GM12878 (cell line): ENCODE results near the gene SGTB. TPM values are rescaled to one million over a fixed set of nuclear protein-coding genes. Genes with fewer than 3 reads are reported as not detected.

Experiments used
- IRF4 ChIP-seq: IDR thresholded peaks from 2 replicates; pipeline ENCODE4 v1.6.1; 2011; ENCODE audit warnings: low read depth, low read length
- SMAD5 ChIP-seq: IDR thresholded peaks from 2 replicates; pipeline ENCODE4 v1.6.1; 2016; ENCODE audit warnings: antibody characterized with exemption, low read depth
- YBX1 ChIP-seq: fragments of 450-650 bp; IDR thresholded peaks from 2 replicates; pipeline ENCODE4 v1.6.1; 2016; ENCODE audit warnings: antibody characterized with exemption
- polyA plus RNA-seq, 11 experiments: library from polyadenylated mRNA; depleted of rRNA in 4 of 11; unstranded in 6 of 11; stranded (reverse) in 5 of 11; fragments of >200 nt; fragmentation: Nextera tagmentation in 4 of 11; fragmentation: Illumina TruSeq in 1 of 11; extraction: Ambion mirVana in 4 of 11; extraction: Trizol in 1 of 11; gene quantifications; 1 replicate in 1 of 11; 2 replicates in 10 of 11; pipeline versions ENCODE4 v1.2.1 to v1.2.3, GENCODE V29; 2011 to 2016; ENCODE audit warnings: inconsistent platforms in 2 of 11, missing spikeins in 2 of 11, low read depth in 1 of 11
- total RNA-seq, 4 experiments: library from RNA; depleted of rRNA in 3 of 4; stranded (reverse); fragments of >200 nt in 3 of 4; fragmentation: Illumina TruSeq in 1 of 4; extraction: Trizol in 1 of 4; gene quantifications; 2 replicates each; pipeline versions ENCODE4 v1.2.1 to v1.2.3, GENCODE V29; 2013 to 2021

The SGTB gene
- total and polyA plus RNA-seq, 10 of the 15 experiments (the other 5 are each of a cell fraction or from before 2014, with no cell fraction given): 1.0 to 7.8 (median 5.4) TPM

DNA sequence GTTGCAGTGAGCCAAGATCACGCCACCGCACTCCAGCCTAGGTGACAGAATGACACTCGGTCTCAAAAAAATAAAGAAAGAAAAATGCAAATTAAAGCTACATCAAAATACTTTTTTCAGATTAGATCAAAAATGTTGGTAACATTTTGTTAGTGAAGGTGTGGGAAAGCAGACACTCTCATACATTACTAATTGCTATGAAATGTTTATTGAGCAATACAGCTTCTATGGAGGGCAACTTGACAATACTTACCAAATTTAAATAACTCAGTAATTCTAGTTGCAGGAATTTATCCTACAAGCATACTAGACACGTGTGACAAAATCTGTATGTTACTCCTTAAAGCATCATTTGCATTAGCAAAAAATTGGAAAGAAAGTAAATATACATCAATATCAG is 101.9 kb downstream of the SGTB start (continued):
- TF ChIP-seq YBX1 (no peak), IRF4 (no peak), SMAD5 (no peak)

Other genes with a start within 250 kb of the SGTB start
Only the 7 nearest of the 8 such genes appear.
- 29.5 and 38.4 TPM in 2 replicates for gene CENPK, start 158.9 kb downstream of the SGTB start, total RNA-seq (2014; rRNA removed)
- gene CENPK, start 158.9 kb downstream of the SGTB start, total RNA-seq (2014; rRNA removed; fragmentation: Illumina TruSeq; extraction: Trizol): 44.1 and 48.4 TPM in 2 replicates
- 25.7 and 32.0 TPM in 2 replicates for gene CENPK, start 158.9 kb downstream of the SGTB start, total RNA-seq (2021)
- 38.5 and 68.3 TPM in 2 replicates for gene CENPK, start 158.9 kb downstream of the SGTB start, polyA plus RNA-seq (2011; rRNA removed)
- 42.3 and 49.3 TPM in 2 replicates for gene CENPK, start 158.9 kb downstream of the SGTB start, polyA plus RNA-seq (2014; fragmentation: Illumina TruSeq; extraction: Trizol)
- 10 to 100 TPM; 76.5 to 94.3 TPM for gene CENPK, start 158.9 kb downstream of the SGTB start, polyA plus RNA-seq (2014; fragmentation: Nextera tagmentation; extraction: Ambion mirVana)
- 25.0 and 30.1 TPM in 2 replicates for gene CENPK, start 158.9 kb downstream of the SGTB start, polyA plus RNA-seq (2014; rRNA removed)
- 10 to 100 TPM; 65.5 to 68.9 TPM for gene CENPK, start 158.9 kb downstream of the SGTB start, polyA plus RNA-seq (2016; fragmentation: Nextera tagmentation; extraction: Ambion mirVana)
- gene PPWD1, start 158.8 kb downstream of the SGTB start, total RNA-seq (2014; rRNA removed): 33.0 and 39.9 TPM in 2 replicates
- gene PPWD1, start 158.8 kb downstream of the SGTB start, total RNA-seq (2014; rRNA removed; fragmentation: Illumina TruSeq; extraction: Trizol): 52.1 TPM in 2 replicates
- 28.6 and 31.1 TPM in 2 replicates for gene PPWD1, start 158.8 kb downstream of the SGTB start, total RNA-seq (2021)
- 18.0 and 31.1 TPM in 2 replicates for gene PPWD1, start 158.8 kb downstream of the SGTB start, polyA plus RNA-seq (2011; rRNA removed)
- gene PPWD1, start 158.8 kb downstream of the SGTB start, polyA plus RNA-seq (2014; fragmentation: Illumina TruSeq; extraction: Trizol): 52.2 and 63.3 TPM in 2 replicates
- gene PPWD1, start 158.8 kb downstream of the SGTB start, polyA plus RNA-seq (2014; fragmentation: Nextera tagmentation; extraction: Ambion mirVana): 10 to 100 TPM; 41.4 to 45.0 TPM
- gene PPWD1, start 158.8 kb downstream of the SGTB start, polyA plus RNA-seq (2014; rRNA removed): 31.3 and 35.0 TPM in 2 replicates
- 10 to 100 TPM; 52.3 to 53.9 TPM for gene PPWD1, start 158.8 kb downstream of the SGTB start, polyA plus RNA-seq (2016; fragmentation: Nextera tagmentation; extraction: Ambion mirVana)
- gene TRIM23, start 97.8 kb downstream of the SGTB start, total RNA-seq (2014; rRNA removed): 4.6 and 5.6 TPM in 2 replicates
- 3.9 and 5.0 TPM in 2 replicates for gene TRIM23, start 97.8 kb downstream of the SGTB start, total RNA-seq (2014; rRNA removed; fragmentation: Illumina TruSeq; extraction: Trizol)
- gene TRIM23, start 97.8 kb downstream of the SGTB start, total RNA-seq (2021): 3.6 and 4.4 TPM in 2 replicates
- 4.8 and 6.5 TPM in 2 replicates for gene TRIM23, start 97.8 kb downstream of the SGTB start, polyA plus RNA-seq (2011; rRNA removed)
- 2.0 and 2.1 TPM in 2 replicates for gene TRIM23, start 97.8 kb downstream of the SGTB start, polyA plus RNA-seq (2014; fragmentation: Illumina TruSeq; extraction: Trizol)
- gene TRIM23, start 97.8 kb downstream of the SGTB start, polyA plus RNA-seq (2014; fragmentation: Nextera tagmentation; extraction: Ambion mirVana): 1 to 10 TPM; 1.9 to 2.1 TPM
- gene TRIM23, start 97.8 kb downstream of the SGTB start, polyA plus RNA-seq (2014; rRNA removed): 2.1 and 2.8 TPM in 2 replicates
- gene TRIM23, start 97.8 kb downstream of the SGTB start, polyA plus RNA-seq (2016; fragmentation: Nextera tagmentation; extraction: Ambion mirVana): 1 to 10 TPM; 1.9 to 2.0 TPM
- gene SHLD3, start 97.1 kb downstream of the SGTB start, total RNA-seq (2014; rRNA removed): 4.0 and 4.6 TPM in 2 replicates
- gene SHLD3, start 97.1 kb downstream of the SGTB start, total RNA-seq (2014; rRNA removed; fragmentation: Illumina TruSeq; extraction: Trizol): 5.9 and 6.0 TPM in 2 replicates
- gene SHLD3, start 97.1 kb downstream of the SGTB start, total RNA-seq (2021): 2.8 and 3.1 TPM in 2 replicates
- 5.7 and 9.2 TPM in 2 replicates for gene SHLD3, start 97.1 kb downstream of the SGTB start, polyA plus RNA-seq (2011; rRNA removed)
- 6.1 and 8.6 TPM in 2 replicates for gene SHLD3, start 97.1 kb downstream of the SGTB start, polyA plus RNA-seq (2014; fragmentation: Illumina TruSeq; extraction: Trizol)
- gene SHLD3, start 97.1 kb downstream of the SGTB start, polyA plus RNA-seq (2014; fragmentation: Nextera tagmentation; extraction: Ambion mirVana): 1 to 10 TPM; 5.7 to 9.2 TPM
- 3.2 and 3.7 TPM in 2 replicates for gene SHLD3, start 97.1 kb downstream of the SGTB start, polyA plus RNA-seq (2014; rRNA removed)
- gene SHLD3, start 97.1 kb downstream of the SGTB start, polyA plus RNA-seq (2016; fragmentation: Nextera tagmentation; extraction: Ambion mirVana): 1 to 10 TPM; 5.4 to 5.9 TPM
- gene TRAPPC13, start 97.1 kb downstream of the SGTB start, total RNA-seq (2014; rRNA removed): 16.5 and 17.9 TPM in 2 replicates
- gene TRAPPC13, start 97.1 kb downstream of the SGTB start, total RNA-seq (2014; rRNA removed; fragmentation: Illumina TruSeq; extraction: Trizol): 26.2 and 28.4 TPM in 2 replicates
- 16.0 and 22.1 TPM in 2 replicates for gene TRAPPC13, start 97.1 kb downstream of the SGTB start, total RNA-seq (2021)
- gene TRAPPC13, start 97.1 kb downstream of the SGTB start, polyA plus RNA-seq (2011; rRNA removed): 23.2 and 32.9 TPM in 2 replicates
- gene TRAPPC13, start 97.1 kb downstream of the SGTB start, polyA plus RNA-seq (2014; fragmentation: Illumina TruSeq; extraction: Trizol): 22.9 and 37.6 TPM in 2 replicates
- 10 to 100 TPM; 23.7 to 35.6 TPM for gene TRAPPC13, start 97.1 kb downstream of the SGTB start, polyA plus RNA-seq (2014; fragmentation: Nextera tagmentation; extraction: Ambion mirVana)
- 19.0 and 28.6 TPM in 2 replicates for gene TRAPPC13, start 97.1 kb downstream of the SGTB start, polyA plus RNA-seq (2014; rRNA removed)
- 10 to 100 TPM; 31.7 to 32.0 TPM for gene TRAPPC13, start 97.1 kb downstream of the SGTB start, polyA plus RNA-seq (2016; fragmentation: Nextera tagmentation; extraction: Ambion mirVana)
- 29.6 and 31.6 TPM in 2 replicates for gene NLN, start 96 bp upstream of the SGTB start, total RNA-seq (2014; rRNA removed)
- 33.4 and 35.1 TPM in 2 replicates for gene NLN, start 96 bp upstream of the SGTB start, total RNA-seq (2014; rRNA removed; fragmentation: Illumina TruSeq; extraction: Trizol)
- gene NLN, start 96 bp upstream of the SGTB start, total RNA-seq (2021): 38.8 and 43.8 TPM in 2 replicates
- gene NLN, start 96 bp upstream of the SGTB start, polyA plus RNA-seq (2011; rRNA removed): 15.9 and 23.4 TPM in 2 replicates
- 35.2 and 40.4 TPM in 2 replicates for gene NLN, start 96 bp upstream of the SGTB start, polyA plus RNA-seq (2014; fragmentation: Illumina TruSeq; extraction: Trizol)
- 1 to 10 TPM; 6.8 to 9.2 TPM for gene NLN, start 96 bp upstream of the SGTB start, polyA plus RNA-seq (2014; fragmentation: Nextera tagmentation; extraction: Ambion mirVana)
- gene NLN, start 96 bp upstream of the SGTB start, polyA plus RNA-seq (2014; rRNA removed): 26.0 and 27.8 TPM in 2 replicates
- 10 to 100 TPM; 56.1 to 56.9 TPM for gene NLN, start 96 bp upstream of the SGTB start, polyA plus RNA-seq (2016; fragmentation: Nextera tagmentation; extraction: Ambion mirVana)
- 48.8 and 56.3 TPM in 2 replicates for gene ERBIN, start 204.5 kb upstream of the SGTB start, total RNA-seq (2014; rRNA removed)
- gene ERBIN, start 204.5 kb upstream of the SGTB start, total RNA-seq (2014; rRNA removed; fragmentation: Illumina TruSeq; extraction: Trizol): 91.1 and 94.6 TPM in 2 replicates
- 55.3 and 65.1 TPM in 2 replicates for gene ERBIN, start 204.5 kb upstream of the SGTB start, total RNA-seq (2021)
- gene ERBIN, start 204.5 kb upstream of the SGTB start, polyA plus RNA-seq (2011; rRNA removed): 50.0 and 71.4 TPM in 2 replicates
- 61.7 and 84.5 TPM in 2 replicates for gene ERBIN, start 204.5 kb upstream of the SGTB start, polyA plus RNA-seq (2014; fragmentation: Illumina TruSeq; extraction: Trizol)
- 10 to 100 TPM in 1 of 2 experiments, 1 to 10 TPM in 1; 9.5 to 11.5 TPM for gene ERBIN, start 204.5 kb upstream of the SGTB start, polyA plus RNA-seq (2014; fragmentation: Nextera tagmentation; extraction: Ambion mirVana)
- gene ERBIN, start 204.5 kb upstream of the SGTB start, polyA plus RNA-seq (2014; rRNA removed): 47.5 and 51.0 TPM in 2 replicates
- gene ERBIN, start 204.5 kb upstream of the SGTB start, polyA plus RNA-seq (2016; fragmentation: Nextera tagmentation; extraction: Ambion mirVana): 10 to 100 TPM; 20.7 to 35.3 TPM